ENCODE data around the gene ONECUT1. TPM values are rescaled to one million over a fixed set of nuclear protein-coding genes. Genes with fewer than 3 reads are reported as not detected.
A peak's percentile ranks its signal among the peaks of the same experiment; 100 is the strongest.

ONECUT1 gene
- total RNA-seq, 2 experiments from 2014 or later = not detected

GRCh38 chr15:52782514-52782913 is 7.6 kb downstream of the ONECUT1 start:
- Mint-ChIP-seq H3K27ac (no peak overlapping the region), H3K36me3 (ENCODE audit: low read depth) (no peaks in the 10 kb centered on the region), H3K4me1 (ENCODE audit: low read depth) (peaks cover 20% of the 10 kb centered on the region), H3K27me3 (peaks cover 69% of the 10 kb centered on the region), H3K9me3 (no peaks in the 10 kb centered on the region), H3K4me3 (no peak overlapping the region)
- DNase-seq (no peak), ATAC-seq (no peak)
- CTCF ChIA-PET = interaction anchor here (0.8 to 2.2 kb wide), 4 partner anchors 11 to 56 kb away, joined by 5 to 10 read pairs (median 6); no protein-coding TSS in a partner anchor
- no peak for TF ChIP-seq CTCF (IDR thresholded peaks at IDR 0.05)
- POLR2A ChIA-PET = no interaction called here
- intact Hi-C loops (cut with micrococcal nuclease) = loop anchor here (5.0 kb wide), 1 partner anchor 415 kb away; no protein-coding TSS in a partner anchor

GRCh38 chr15:52780172-52780980 is 9.8 kb downstream of the ONECUT1 start:
- DNase-seq (peak; percentile 80), ATAC-seq (peak; percentile 72)
- Mint-ChIP-seq H3K27ac (no peak overlapping the region), H3K4me3 (peak overlapping the region; percentile 22), H3K9me3 (no peaks in the 10 kb centered on the region), H3K27me3 (peaks cover 61% of the 10 kb centered on the region), H3K4me1 (ENCODE audit: low read depth) (peaks cover 18% of the 10 kb centered on the region), H3K36me3 (ENCODE audit: low read depth) (no peaks in the 10 kb centered on the region)
- ChIA-PET POLR2A (no interaction called here), CTCF (interaction anchor here (0.7 to 1.3 kb wide), 8 partner anchors 8 to 417 kb away, joined by 3 to 6 read pairs (median 3); partner anchors contain the start of gene ONECUT1)
- peak; percentile 91 for TF ChIP-seq CTCF (IDR thresholded peaks at IDR 0.05)
- intact Hi-C loops (cut with micrococcal nuclease) = loop anchor here (5.0 kb wide), 1 partner anchor 417 kb away; no protein-coding TSS in a partner anchor

GRCh38 chr15:52778457-52778856 is 11.7 kb downstream of the ONECUT1 start:
- POLR2A ChIA-PET = interaction anchor here (0.6 kb wide), 1 partner anchor 137 kb away, joined by 3 read pairs; no protein-coding TSS in a partner anchor
- Mint-ChIP-seq H3K27ac (no peak overlapping the region), H3K27me3 (peaks cover 51% of the 10 kb centered on the region), H3K36me3 (ENCODE audit: low read depth) (no peaks in the 10 kb centered on the region), H3K4me3 (no peak overlapping the region), H3K4me1 (ENCODE audit: low read depth) (peaks cover 14% of the 10 kb centered on the region), H3K9me3 (no peaks in the 10 kb centered on the region)
- ATAC-seq = no peak
- TF ChIP-seq CTCF (IDR thresholded peaks at IDR 0.05) = no peak
- no peak for DNase-seq
- CTCF ChIA-PET = interaction anchor here (1.7 kb wide), 1 partner anchor 9 kb away, joined by 4 read pairs; no protein-coding TSS in a partner anchor
- intact Hi-C loops (cut with micrococcal nuclease) = no loop called here

- CTCF ChIA-PET = no interaction called here
- H3K27ac Mint-ChIP-seq = no peak overlapping the region
- ATAC-seq (no peak), DNase-seq (no peak)
- no peaks in the 10 kb centered on the region for H3K4me1 Mint-ChIP-seq (ENCODE audit: low read depth)
- intact Hi-C loops (cut with micrococcal nuclease) = no loop called here
- H3K36me3 Mint-ChIP-seq (ENCODE audit: low read depth) = no peaks in the 10 kb centered on the region
- no peak for TF ChIP-seq CTCF (IDR thresholded peaks at IDR 0.05)
- H3K27me3 Mint-ChIP-seq = peaks cover 35% of the 10 kb centered on the region
- H3K4me3 Mint-ChIP-seq = no peak overlapping the region
- H3K9me3 Mint-ChIP-seq = no peaks in the 10 kb centered on the region
- POLR2A ChIA-PET = interaction anchor here (0.9 kb wide), 1 partner anchor 19 kb away, joined by 4 read pairs; no protein-coding TSS in a partner anchor
These were observed 17.4 kb downstream of the ONECUT1 start for GRCh38 chr15:52772766-52773165.

GRCh38 chr15:52765785-52766184 is 24.4 kb downstream of the ONECUT1 start:
- intact Hi-C loops (cut with micrococcal nuclease) = no loop called here
- no peaks in the 10 kb centered on the region for H3K9me3 Mint-ChIP-seq
- H3K27ac Mint-ChIP-seq = no peak overlapping the region
- no peak for DNase-seq
- ChIA-PET POLR2A (interaction anchor here (1.1 kb wide), 1 partner anchor 23 kb away, joined by 3 read pairs; no protein-coding TSS in a partner anchor), CTCF (no interaction called here)
- H3K36me3 Mint-ChIP-seq (ENCODE audit: low read depth) = no peaks in the 10 kb centered on the region
- peaks cover 34% of the 10 kb centered on the region for H3K27me3 Mint-ChIP-seq
- no peak for TF ChIP-seq CTCF (IDR thresholded peaks at IDR 0.05)
- H3K4me1 Mint-ChIP-seq (ENCODE audit: low read depth) = no peaks in the 10 kb centered on the region
- no peak for ATAC-seq
- H3K4me3 Mint-ChIP-seq = no peak overlapping the region

Measured in activated CD8-positive, alpha-beta T cell treated with anti-CD3 and anti-CD28 coated beads for 36 hours (primary cell).